ENCODE data around the gene TGFBRAP1.
A peak's percentile ranks its signal among the peaks of the same experiment; 100 is the strongest.
"Not testable (repeated sequence)": the region's sequence is repeated elsewhere in the genome, so short reads cannot be mapped to it uniquely, and the experiment has no call there.

Gene TGFBRAP1

DNA sequence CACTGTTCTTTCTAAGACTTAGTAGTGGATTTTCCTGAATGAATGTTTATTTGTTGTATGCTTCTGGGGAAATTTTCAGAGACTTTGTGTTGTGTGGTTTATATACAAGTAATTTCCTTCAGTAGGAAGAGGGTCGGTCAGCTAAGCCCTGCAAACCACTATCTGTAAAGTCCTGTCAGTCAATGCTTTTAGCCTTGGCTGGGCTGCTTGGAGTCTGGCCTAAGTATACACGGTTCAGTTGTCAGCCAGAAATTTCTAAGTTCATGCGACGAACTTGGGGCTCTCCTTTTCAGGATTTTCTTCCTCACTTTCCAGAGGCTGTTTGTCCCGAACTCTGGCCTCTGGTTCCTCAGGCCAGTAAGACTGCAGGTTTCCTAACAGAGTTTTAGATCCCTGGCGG lies 29.1 kb upstream of the TGFBRAP1 start:
- DNase-seq (ENCODE audit: low read depth in 2 of 2): no peak

DNA sequence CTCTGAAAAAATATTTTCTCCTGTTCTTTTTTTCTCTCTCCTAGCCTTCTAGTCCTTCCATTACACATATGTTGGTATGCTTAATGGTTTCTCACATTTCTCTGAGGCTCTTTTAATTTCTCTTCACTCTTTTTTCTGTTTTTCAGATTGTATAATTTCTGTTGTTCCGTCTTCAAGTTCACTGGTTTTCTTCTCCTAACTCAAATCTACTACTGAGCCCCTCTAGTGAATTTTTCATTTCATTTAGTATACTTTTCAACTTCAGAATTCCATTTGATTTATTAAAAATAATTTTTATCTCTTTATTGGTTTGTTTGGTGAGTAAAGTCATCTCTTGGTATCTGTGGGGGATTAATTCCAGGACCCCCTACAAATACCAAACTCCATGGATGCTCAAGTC lies 27.6 kb upstream of the TGFBRAP1 start:
- DNase-seq (ENCODE audit: low read depth in 2 of 2): no peak

DNA sequence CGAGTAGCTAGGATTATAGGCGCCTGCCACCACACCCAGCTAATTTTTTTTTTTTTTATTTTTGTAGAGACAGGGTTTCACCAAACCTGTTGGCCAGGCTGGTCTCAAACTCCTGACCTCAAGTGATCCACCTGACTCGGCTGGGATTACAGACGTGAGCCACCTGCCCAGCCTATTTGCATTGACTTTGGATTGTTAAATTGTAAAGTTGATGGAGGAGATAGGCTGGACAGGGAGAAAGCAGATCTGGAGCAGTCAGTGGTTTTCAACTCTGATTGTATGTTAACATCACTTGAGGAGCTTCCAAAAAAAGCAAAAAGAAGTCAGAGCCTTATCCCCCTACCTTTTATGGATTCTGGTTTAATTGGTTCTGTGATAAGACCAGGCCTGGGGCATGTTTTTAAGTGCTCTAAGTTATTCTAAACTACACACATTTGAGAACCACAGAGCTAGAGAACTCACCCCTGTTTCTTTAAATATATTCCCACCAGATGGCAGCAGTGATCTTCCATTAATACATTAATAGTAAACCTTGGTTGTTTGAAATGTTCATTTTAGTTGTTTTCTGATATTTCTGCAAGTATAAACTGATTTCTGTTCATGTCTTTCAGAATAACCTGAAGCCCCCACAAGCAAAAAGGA lies 15.3 kb upstream of the TGFBRAP1 start:
- DNase-seq (ENCODE audit: low read depth in 2 of 2): no peak

DNA sequence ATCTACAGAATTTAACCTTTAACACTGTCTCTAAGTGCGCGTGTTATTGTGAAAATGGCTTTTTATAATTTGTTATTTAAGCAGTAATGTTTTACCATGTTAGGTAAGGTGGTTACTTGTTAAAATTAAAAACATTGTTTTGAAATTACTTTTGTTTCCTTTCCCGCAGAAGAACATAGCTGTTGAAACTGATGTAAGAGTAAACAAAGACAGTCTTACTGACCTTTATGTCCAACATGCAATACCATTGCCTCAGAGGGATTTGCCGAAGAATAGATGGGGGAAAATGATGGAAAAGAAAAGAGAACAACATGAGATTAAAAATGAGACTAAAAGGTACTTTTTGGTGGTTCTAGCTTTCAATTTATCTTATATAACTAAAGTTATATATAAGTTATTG lies 9.9 kb upstream of the TGFBRAP1 start:
- no peak for DNase-seq (ENCODE audit: low read depth in 2 of 2)

DNA sequence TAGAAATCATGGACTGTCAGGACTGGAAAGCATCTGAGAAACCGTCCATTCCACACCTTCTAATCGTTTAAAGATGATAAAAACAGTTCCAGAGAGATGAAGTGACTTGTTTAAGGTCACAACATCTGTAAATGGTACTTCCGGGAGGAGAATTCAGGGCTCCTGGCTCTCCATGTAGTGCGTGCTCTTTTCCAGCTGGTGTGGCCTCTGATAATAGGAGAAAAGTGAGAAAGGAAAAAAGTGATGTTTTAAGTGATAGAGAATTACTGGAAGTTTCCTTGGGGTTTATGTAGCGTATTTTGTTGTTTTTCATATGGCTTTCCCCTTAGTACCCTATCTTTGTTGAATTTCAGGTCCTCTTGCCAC lies 8.5 kb upstream of the TGFBRAP1 start:
- no peak for DNase-seq (ENCODE audit: low read depth in 2 of 2)

DNA sequence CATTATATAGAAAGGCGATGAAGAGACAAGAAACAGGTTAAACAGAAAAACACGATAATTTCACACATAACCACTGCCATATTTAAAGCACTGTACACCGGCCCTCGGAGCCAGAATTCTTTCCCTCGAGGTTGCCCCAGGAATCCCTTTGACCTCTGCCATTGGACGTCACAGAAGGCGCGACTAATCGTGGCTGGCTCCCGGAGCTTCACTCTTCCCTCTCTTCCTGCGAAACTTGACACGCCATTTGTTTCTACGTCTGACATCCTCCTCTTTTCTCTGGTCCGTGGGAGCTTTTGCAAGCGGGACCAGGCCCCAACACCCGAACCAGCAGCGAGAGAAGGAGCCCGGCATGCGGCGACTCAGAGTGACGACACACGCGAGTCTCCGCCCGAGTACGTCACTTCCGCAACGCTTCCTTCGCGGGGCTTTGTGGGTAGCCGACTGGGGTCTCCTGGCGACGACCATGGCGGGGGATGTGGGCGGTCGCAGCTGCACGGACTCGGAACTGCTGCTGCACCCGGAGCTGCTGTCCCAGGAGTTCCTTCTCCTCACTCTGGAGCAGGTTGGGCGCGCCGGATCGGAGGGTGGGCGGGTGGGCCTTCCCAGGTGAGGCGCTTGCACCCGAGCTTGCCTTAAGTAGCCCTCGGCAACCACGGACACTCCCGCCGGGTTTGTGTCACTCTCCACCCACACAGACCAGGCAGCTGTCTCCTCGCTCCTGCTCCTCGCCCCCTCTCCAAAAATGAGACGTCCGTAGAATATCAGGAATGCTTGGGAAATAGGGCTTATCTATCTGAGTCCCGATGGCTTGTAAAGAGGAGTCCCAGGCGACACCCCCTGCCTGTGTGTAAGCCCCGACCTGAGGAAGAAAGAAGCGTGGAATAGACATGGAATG lies 7.8 kb upstream of the TGFBRAP1 start, which contains the start of gene C2orf49:
Gene C2orf49 (plus strand): TSS at position 419 of the 898 bp plus-strand sequence. CDS start 48 bp downstream, at position 467.
- DNase-seq (ENCODE audit: low read depth in 2 of 2): peak; percentile 60 to 64

DNA sequence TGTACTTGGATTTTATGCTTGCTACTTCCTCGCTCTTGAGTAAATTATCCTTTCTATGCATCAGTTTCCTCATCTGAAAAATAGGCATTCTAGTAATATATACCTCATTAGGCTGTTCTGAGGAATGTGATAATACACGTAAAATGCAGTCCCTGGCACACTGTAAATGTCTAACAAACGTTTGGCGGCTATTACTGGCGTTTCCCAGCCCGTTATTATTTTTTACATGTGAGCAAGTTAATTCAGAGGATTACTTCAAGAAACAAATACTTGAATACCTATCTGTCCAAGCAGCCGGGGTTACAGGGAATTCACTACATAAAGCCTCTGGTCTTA lies 7.2 kb upstream of the TGFBRAP1 start:
- no peak for DNase-seq (ENCODE audit: low read depth in 2 of 2)

DNA sequence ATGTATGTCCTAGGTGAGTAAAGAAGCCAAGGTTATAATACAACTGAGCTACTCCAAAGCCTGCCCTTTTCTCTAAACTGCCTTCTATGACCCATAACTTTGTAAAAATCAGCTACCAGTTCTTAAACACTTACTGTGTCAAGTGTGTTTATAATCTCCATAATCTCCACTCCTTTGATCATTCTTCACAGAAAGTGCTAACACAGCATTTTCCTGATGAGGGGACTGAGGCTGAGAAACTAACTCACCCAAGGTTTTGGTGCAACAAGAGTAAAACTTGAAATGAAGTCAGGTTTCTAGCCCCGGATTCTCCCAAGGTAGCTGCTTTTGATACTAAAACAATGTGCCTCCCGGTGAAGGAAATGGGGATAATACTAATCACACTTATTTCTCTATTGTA lies 5.9 kb upstream of the TGFBRAP1 start:
- no peak for DNase-seq (ENCODE audit: low read depth in 2 of 2)

DNA sequence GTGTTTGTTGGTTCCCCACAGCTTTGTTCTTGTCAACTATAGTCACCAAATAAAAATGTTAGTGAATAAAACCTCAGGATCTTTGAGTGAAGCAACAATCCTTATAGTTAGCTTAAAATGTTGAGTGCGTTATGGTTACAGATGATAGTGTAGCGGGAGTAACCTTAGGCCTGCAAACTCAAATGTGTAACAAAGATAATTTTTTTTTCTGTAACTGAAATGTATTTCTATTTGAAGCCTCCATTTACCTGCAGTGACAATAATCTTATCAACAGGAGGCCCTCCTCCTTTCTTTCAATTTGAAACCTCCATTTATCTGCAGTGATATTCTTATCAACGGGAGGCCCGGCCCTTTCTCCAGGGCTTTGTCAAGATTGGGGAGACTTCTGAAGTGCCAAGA lies 4.7 kb upstream of the TGFBRAP1 start:
- no peak for DNase-seq (ENCODE audit: low read depth in 2 of 2)

DNA sequence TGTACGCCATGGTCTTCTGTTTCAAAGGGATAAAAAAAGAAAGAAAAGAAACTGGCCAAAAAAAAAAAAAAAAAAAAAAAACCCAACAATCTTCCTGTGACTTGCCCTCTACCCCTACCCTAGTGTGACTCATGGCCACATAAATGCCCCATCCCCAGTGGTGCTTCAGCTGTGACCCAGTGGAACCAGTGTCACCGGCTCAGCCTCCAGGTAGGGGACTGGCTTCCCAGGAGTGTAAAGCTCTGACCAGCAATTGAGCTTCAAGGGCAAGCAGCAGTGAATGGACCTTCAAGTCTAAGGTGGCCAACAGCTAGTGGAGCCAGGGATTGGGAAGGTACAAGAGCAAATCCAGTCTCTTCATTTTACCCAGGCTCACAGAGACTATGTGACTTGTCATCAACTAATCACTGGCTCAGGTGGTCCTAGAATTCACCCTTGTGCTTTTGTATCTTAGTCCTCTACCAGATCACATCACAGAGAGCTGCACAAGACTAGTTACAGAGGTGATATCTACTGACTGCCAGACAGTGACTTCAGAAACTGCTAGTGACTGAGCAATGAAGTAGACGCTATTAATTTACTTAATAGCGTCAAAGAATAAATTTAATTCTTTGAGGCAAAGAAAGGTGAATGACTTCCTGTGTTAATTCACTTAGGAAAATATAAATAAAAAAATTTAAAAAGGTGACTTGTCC lies 1.3 kb upstream of the TGFBRAP1 start:
- no peak for DNase-seq (ENCODE audit: low read depth in 2 of 2)

DNA sequence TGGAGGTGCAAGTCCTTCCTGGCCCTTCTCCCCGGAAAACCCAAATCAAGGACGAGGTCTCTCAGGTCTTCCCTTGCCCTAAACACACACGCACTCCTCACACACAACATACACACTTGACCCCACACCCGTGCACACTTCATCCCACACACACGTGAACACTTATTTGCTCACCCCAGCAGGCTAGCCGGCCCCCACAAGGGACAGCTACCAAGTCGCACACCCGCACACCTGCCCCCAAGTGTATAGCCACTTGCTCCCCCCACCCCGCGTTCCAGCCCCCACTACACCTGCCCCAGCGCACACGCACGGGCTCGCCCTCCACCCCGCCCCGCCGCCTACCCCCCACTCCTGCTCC lies 359 bp downstream of the TGFBRAP1 start:
- DNase-seq (ENCODE audit: low read depth in 2 of 2): no peak

DNA sequence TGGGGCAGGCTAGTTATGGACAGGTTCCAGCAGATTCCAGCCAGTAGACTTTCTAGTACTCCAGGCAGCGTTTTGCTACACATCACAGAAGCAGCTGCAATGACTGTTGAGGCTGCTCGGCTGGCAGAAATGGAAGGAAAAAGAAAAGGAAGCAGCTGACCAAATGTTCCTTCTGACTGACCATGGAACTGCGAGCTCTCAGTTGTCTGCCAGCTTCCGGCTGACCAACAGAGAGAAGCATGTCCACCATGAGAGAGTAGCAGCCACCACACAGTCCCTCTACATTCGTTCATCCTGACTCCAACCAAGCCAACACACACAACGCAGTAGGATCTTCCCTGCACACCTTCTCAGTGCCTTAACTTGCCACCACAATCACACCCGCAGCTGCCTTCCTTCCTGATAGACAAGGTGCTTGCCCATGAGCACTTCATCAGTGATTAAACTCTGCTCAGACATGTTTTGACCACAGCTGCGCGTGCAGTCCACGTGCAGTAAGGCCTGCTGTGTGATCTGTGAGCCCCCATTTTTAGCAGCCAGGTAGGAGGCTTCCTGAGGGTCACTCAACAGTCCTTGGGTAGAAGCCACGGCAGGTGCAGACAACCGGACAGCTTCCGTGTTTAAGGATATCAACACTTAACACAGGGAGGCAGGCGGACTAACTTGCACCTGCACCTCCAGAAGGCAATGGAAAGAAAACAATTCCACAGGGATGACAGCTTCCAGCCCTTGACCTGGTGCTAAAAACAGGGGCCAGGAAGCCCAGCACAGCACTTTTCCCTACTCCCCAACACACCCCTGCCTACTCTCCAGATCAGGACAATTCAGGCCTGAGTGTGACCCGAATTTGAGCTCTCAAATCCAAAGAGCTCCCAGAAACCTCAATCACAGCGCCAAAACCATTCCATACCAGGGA lies 996 bp downstream of the TGFBRAP1 start:
- DNase-seq (ENCODE audit: low read depth in 2 of 2): no peak

DNA sequence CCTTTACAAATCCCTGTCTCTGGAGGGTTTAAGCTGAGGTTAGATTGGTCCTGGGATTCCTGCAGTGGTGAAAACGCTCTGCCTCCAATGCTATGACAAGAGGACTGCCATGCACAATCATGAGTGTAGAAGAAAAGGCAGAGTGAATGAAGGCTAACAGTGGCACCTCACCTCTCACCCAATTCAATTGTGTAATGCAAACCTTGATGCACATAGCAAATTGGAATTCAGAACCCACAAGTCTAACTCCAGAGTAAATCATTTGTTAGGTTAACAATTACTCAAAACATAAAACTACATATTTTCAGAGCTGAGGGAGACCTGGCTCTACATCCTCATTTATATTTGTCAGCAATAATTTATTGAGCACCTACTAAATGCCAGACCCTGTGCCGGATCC lies 1.8 kb downstream of the TGFBRAP1 start:
- DNase-seq (ENCODE audit: low read depth in 2 of 2): no peak

DNA sequence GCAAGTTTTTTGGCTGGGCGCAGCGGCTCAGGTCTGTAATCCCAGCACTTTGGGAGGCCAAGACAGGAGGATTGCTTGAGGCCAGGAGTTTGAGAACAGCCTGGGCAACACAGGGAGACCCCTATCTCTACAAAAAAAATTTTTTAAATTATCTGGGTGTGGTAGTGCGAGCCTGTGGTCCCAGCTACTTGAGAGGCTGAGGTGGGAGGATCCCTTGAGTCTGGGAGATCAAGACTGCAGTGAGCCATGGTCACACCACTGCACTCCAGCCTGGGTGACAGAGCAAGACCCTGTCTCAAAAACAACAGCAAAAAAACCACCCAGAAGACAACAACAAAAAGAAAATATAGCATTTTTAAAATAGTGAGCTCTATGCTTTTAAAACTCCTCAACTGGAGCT lies 2.3 kb downstream of the TGFBRAP1 start:
- DNase-seq (ENCODE audit: low read depth in 2 of 2): not testable (repeated sequence)

DNA sequence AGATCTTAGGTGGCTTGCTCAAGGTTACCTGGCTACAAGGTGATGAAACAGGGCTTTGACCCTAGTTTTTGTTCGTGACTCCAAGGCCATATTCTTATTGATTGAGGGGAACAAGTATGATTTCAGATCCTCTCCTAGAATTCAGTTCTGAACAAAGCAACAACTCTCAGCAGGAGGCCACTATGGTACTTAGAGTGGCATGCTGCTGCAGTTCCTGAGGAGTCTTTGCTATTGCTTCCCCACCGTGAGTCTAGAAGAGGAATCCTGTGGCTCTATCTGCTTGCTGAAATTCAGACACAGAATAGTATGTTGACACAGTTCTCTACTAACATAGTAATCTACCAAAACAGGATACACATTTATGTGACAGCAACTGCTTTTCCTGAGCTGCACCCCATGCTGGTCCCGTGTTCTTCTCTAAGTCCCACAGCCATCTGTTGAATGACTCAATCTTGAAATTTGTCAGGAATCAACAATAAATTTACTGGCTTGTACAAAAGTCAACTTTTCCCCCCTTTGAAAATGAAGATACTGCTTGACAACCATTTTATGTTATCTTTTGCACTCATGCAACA lies 4.1 kb downstream of the TGFBRAP1 start:
- DNase-seq (ENCODE audit: low read depth in 2 of 2): peak in 1 of 2 experiments; percentile 23

DNA sequence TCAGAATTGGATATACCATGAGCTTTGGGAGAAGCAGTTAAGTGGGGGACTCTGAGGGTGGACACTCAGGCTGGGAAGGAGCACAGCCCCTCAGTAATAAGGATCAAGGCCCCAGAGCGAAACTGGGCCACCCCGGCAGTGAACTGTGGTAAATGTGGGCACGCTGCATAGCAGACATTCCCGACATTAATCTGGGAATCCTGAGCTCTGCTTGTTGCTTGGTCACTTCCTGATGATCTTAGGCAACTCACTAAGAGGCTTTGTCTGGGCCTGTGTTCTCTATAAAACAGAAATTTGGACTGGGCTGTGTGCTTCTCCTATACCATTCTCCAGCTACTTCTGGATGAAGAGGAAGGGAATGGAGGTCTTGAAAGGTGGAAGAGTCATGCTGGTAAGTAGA lies 4.8 kb downstream of the TGFBRAP1 start:
- DNase-seq (ENCODE audit: low read depth in 2 of 2): peak; percentile 34 to 37

DNA sequence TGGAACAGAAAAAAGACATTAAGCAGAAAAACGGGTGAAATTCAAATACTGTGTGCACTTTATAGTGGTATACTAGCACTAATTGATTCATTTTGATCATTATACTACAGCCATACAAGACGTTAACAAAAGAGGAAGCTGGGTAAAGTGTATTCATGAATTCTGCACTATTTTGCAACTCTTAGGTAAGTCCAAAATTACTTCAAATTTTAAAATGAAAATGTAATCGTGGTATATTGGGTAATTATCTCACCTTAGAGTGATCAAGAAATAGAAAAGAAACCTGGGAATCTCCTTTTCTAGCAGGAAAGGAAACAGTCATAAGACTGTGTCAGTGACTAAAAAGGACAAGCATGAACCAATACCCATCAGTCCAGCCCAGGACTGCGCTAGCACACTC lies 5.4 kb downstream of the TGFBRAP1 start:
- DNase-seq (ENCODE audit: low read depth in 2 of 2): no peak

DNA sequence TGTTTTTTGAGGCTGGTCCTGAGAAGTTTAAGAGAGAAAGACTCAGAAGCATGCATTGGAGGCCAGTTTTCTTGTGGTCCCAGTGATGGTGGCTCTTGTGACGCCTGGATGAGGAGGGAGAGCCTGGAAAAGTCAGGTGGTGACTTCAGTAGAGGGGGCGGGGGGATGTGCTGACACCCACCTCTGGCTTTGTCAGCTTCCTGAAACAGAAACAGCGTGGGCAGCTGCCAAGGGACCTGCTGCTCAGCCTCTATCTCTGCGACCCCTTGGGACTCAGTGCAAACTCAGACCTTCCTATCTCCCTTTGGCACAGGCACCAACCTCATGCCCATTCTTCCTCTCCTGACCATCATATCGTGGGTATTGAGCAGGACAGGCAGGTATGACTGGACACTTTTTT lies 6.4 kb downstream of the TGFBRAP1 start:
- no peak for DNase-seq (ENCODE audit: low read depth in 2 of 2)

DNA sequence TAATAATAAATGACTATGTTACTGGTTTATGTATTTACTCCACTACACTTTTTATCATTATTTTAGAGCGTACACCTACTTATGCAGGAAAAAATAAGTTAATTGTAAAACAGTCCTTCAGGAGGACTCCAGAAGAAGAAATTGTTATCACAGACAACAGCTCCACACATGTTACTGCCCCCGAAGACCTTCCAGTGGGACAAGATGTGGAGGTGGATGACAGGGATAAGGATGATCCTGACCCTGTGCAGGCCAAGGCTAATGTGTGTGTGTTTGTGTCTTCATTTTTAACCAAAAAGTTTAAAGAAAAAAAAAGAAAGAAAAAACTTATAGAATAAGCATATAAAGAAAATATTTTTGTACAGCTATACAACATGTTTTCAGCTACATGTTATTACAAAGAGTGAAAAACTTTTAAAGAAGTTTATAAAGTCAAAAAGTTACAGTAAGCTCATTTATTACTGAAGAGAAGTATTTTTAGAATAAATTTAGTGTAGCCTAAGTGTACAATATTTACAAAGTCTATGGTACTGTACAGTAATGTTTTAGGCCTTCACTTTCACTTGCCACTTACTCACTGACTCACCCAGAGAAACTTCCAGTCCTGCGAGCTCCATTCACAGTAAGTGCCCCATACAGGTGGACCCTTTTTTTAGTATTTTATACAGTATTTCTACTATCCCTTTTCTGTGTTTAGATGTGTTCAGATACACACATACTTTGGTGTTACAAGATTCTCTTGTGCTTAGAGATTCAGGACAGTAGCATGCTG lies 7.5 kb downstream of the TGFBRAP1 start:
- DNase-seq (ENCODE audit: low read depth in 2 of 2): no peak

DNA sequence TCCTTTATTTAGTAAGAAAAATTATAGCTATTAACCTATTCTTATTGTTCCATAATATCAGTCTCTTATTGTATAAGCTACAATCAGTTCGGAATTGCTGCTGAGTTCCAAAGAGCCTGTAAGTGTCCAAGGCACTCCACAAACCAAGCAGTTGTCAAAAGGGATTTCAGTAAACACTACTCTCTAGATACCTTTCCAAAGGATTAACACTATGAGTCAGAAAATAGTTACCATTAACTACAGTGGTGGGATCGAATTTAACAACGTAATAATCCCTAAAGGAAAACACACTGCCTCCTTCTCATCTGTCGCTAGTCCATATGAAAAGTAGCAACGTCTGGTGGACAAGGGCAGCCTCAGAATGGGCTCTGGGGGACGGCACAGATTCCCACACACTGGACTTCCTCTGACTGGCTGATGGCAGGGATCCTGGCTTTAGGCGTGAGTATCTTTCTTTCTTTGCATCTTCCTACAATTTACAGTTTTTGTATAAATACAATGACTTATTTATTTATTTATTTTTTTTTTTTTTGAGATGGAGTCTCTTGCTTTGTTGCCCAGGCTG lies 8.8 kb downstream of the TGFBRAP1 start:
- no peak for DNase-seq (ENCODE audit: low read depth in 2 of 2)

All from fibroblast of skin of left biceps (primary cell).